T-cell (primary cell): ENCODE results near the gene SOX12. TPM values are rescaled to one million over a fixed set of nuclear protein-coding genes. Genes with fewer than 3 reads are reported as not detected.
A peak's percentile ranks its signal among the peaks of the same experiment; 100 is the strongest.

Source experiments
- ATAC-seq, 4 experiments: fragments of 200-7000 bp in 3 of 4; fragments of 150-1000 bp in 1 of 4; cut with Tn5 transposase; replicated peaks in 1 of 4; 1 replicate in 3 of 4; 2 replicates in 1 of 4; pipeline ENCODE4 v1.10.0; 2021; ENCODE audit warnings: moderate library complexity in 3 of 4, mild to moderate bottlenecking in 2 of 4, moderate number of reproducible peaks in 1 of 4
- CTCF ChIA-PET, 2 donors: fragments of 300-600 bp; sonication (Branson Sonifier 250); formaldehyde crosslinking; loops; one replicate each; lab custom pipeline; 2022; ENCODE audit warnings: antibody characterized with exemption in 2 of 2; lab: Charles Lee
- POLR2A ChIA-PET, 2 donors: fragments of 300-600 bp; sonication (Branson Sonifier 250); formaldehyde crosslinking; loops; one replicate each; lab custom pipeline; 2022; ENCODE audit warnings: antibody characterized with exemption in 2 of 2; lab: Charles Lee
- DNase-seq, 35 experiments: peaks; one replicate each; pipeline versions ENCODE4 v3.0.0 to v3.0.0-alpha.2; 2013 to 2023
- H3K27ac ChIP-seq: one replicate; pipeline ENCODE4 v1.5.1; 2013; ENCODE audit warnings: low read length
- H3K27me3 ChIP-seq, 2 experiments: replicated peaks in 1 of 2; 1 replicate in 1 of 2; 2 replicates in 1 of 2; pipeline versions ENCODE4 v1.6.1 to v1.7.0; 2013; ENCODE audit warnings: low read length in 1 of 2, mixed read lengths in 1 of 2; ENCODE audit not compliant: control insufficient read depth in 2 of 2, insufficient read depth in 2 of 2; ENCODE audit errors: extremely low read depth in 1 of 2
- H3K36me3 ChIP-seq, 2 donors: 1 replicate in 1 of 2; 2 replicates in 1 of 2; pipeline versions ENCODE4 v1.6.1 to v1.7.0; 2013; ENCODE audit warnings: low read length in 1 of 2; ENCODE audit not compliant: control insufficient read depth in 2 of 2, insufficient read depth in 1 of 2; ENCODE audit errors: extremely low read depth in 1 of 2
- H3K4me1 ChIP-seq, 2 experiments: 1 replicate in 1 of 2; 2 replicates in 1 of 2; pipeline versions ENCODE4 v1.6.1 to v1.7.0; 2013; ENCODE audit warnings: low read length in 2 of 2, mixed read lengths in 1 of 2; ENCODE audit not compliant: insufficient read depth in 2 of 2, control insufficient read depth in 1 of 2; ENCODE audit errors: extremely low read depth in 1 of 2
- H3K4me3 ChIP-seq, 2 donors: 1 replicate in 1 of 2; 2 replicates in 1 of 2; pipeline versions ENCODE4 v1.5.1 to v1.7.0; 2013; ENCODE audit warnings: mild to moderate bottlenecking in 2 of 2, low read length in 1 of 2, moderate library complexity in 1 of 2; ENCODE audit not compliant: control insufficient read depth in 1 of 2; ENCODE audit errors: extremely low read depth in 1 of 2
- H3K9me3 ChIP-seq: 2 replicates; pipeline ENCODE4 v1.7.0; 2013
- H3K27ac Mint-ChIP-seq, 2 donors: one replicate each; pipeline ENCODE4 v1.8.0; 2020 to 2021; ENCODE audit warnings: mild to moderate bottlenecking in 2 of 2, mixed read lengths in 2 of 2
- H3K27me3 Mint-ChIP-seq, 2 donors: one replicate each; pipeline ENCODE4 v1.8.0; 2021 to 2022; ENCODE audit warnings: mixed read lengths in 2 of 2
- H3K36me3 Mint-ChIP-seq: one replicate; pipeline ENCODE4 v1.8.0; 2021; ENCODE audit warnings: mixed read lengths
- H3K4me1 Mint-ChIP-seq, 3 donors: one replicate each; pipeline ENCODE4 v1.8.0; 2020 to 2022; ENCODE audit warnings: mixed read lengths in 3 of 3, mild to moderate bottlenecking in 1 of 3
- H3K4me3 Mint-ChIP-seq, 3 donors: one replicate each; pipeline ENCODE4 v1.8.0; 2020 to 2022; ENCODE audit warnings: mild to moderate bottlenecking in 3 of 3, mixed read lengths in 3 of 3, moderate library complexity in 3 of 3
- H3K9me3 Mint-ChIP-seq, 3 donors: one replicate each; pipeline ENCODE4 v1.8.0; 2020 to 2022; ENCODE audit warnings: mixed read lengths in 3 of 3
- WGBS: methylation state at CpG from one replicate; pipeline ENCODE4 v1.1.5; 2013; ENCODE audit warnings: missing lambda C conversion rate; ENCODE audit not compliant: insufficient coverage; 5-methylcytosine and 5-hydroxymethylcytosine counted together
- total RNA-seq, 35 experiments: library from RNA in 6 of 35; stranded (reverse) in 6 of 35; fragments of 120-200 nt in 1 of 35; gene quantifications; one replicate each; pipeline versions ENCODE4 v1.2.1 to v1.2.4 and lab custom pipeline; 2013 to 2026

Gene SOX12
- total RNA-seq, 5 donors from 2014 or later (not counting 1 experiment from before 2014, with no cell fraction given): 7.3 to 14.9 (median 11.4) TPM

DNA sequence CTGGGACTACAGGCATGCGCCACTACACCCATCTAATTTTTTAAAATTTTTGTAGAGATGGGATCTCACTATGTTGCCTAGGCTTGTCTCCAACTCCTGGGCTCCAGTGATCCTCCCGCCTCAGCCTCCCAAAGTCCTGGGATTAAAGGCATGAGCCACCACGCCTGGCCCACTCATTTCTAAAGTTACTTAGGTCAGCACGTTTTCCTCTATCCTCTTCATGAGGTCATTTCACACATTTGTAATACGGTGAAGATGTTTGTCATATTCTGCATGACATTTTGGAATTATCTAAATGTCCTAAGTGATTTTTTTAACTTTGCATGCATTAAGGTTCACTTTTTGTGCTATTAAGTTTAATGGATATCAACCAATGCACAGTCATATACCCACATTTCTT is 11.9 kb upstream of the SOX12 start:
- no peak for DNase-seq
- H3K4me1 Mint-ChIP-seq: peaks cover 15% of the 10 kb centered on the region in 3 donors
- no CpG with 5 or more reads among the region's 5 CpGs for WGBS

DNA sequence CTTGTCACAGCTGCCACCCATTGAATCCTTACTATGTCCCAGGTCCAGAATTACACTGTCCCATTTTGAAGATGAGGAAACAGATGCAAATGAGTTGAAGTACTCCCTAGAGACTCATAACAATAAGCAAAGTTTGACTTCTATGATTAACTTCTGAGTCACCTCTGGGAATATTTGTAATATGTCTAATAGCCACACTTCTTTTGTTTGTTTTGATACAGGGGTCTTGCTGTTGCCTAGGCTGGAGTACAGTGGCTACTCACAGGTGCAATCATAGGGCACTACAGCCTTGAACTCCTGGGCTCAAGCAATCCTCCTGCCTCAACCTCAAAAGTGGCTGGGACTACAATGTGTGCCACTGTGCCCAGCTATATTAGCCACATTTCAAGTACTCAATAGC is 11.4 kb upstream of the SOX12 start:
- H3K4me3 Mint-ChIP-seq: no peak overlapping the region
- ChIA-PET CTCF (no interaction called here), POLR2A (no interaction called here)
- Histone ChIP-seq H3K27ac (no peak overlapping the region), H3K36me3 (no peaks in the 10 kb centered on the region), H3K4me3 (no peak overlapping the region), H3K27me3 (peaks cover 0 to 5% of the 10 kb centered on the region in 2 experiments), H3K4me1 (peaks cover 0 to 9% of the 10 kb centered on the region in 2 experiments), H3K9me3 (no peaks in the 10 kb centered on the region)
- no peak for ATAC-seq
- H3K4me1 Mint-ChIP-seq: peaks cover 15% of the 10 kb centered on the region in 3 donors
- H3K27ac Mint-ChIP-seq: no peak overlapping the region
- no peak for DNase-seq
- peaks cover 4% of the 10 kb centered on the region for H3K36me3 Mint-ChIP-seq
- H3K27me3 Mint-ChIP-seq: no peaks in the 10 kb centered on the region
- no peaks in the 10 kb centered on the region for H3K9me3 Mint-ChIP-seq

More for the DNA sequence above, 11.9 kb upstream of the SOX12 start:
- Histone ChIP-seq H3K4me3 (no peak overlapping the region), H3K27ac (no peak overlapping the region), H3K36me3 (no peaks in the 10 kb centered on the region), H3K9me3 (no peaks in the 10 kb centered on the region), H3K27me3 (peaks cover 0 to 5% of the 10 kb centered on the region in 2 experiments), H3K4me1 (peaks cover 0 to 9% of the 10 kb centered on the region in 2 experiments)
- ATAC-seq: no peak
- H3K27me3 Mint-ChIP-seq: no peaks in the 10 kb centered on the region
- no peaks in the 10 kb centered on the region for H3K9me3 Mint-ChIP-seq
- peaks cover 4% of the 10 kb centered on the region for H3K36me3 Mint-ChIP-seq
- no peak overlapping the region for H3K27ac Mint-ChIP-seq
- ChIA-PET CTCF (no interaction called here), POLR2A (interaction anchor here in 1 of 2 donors (0.6 kb wide), 1 partner anchor 43 kb away, joined by 4 read pairs; no protein-coding TSS in a partner anchor)
- no peak overlapping the region for H3K4me3 Mint-ChIP-seq

GRCh38 chr20:316316-317068 is 8.9 kb upstream of the SOX12 start:
- H3K4me3 ChIP-seq: no peak overlapping the region
- H3K27ac ChIP-seq: no peak overlapping the region
- no peaks in the 10 kb centered on the region for H3K9me3 ChIP-seq
- H3K36me3 ChIP-seq: no peaks in the 10 kb centered on the region
- Mint-ChIP-seq H3K9me3 (no peaks in the 10 kb centered on the region), H3K4me1 (peaks cover 0 to 2% (median 0%) of the 10 kb centered on the region in 3 donors), H3K27me3 (no peaks in the 10 kb centered on the region), H3K27ac (no peak overlapping the region), H3K36me3 (peaks cover 7% of the 10 kb centered on the region), H3K4me3 (no peak overlapping the region)
- ChIA-PET CTCF (no interaction called here), POLR2A (no interaction called here)
- WGBS: 100% methylated on average over 2 of the region's 2 CpGs
- H3K4me1 ChIP-seq: no peaks in the 10 kb centered on the region
- ATAC-seq: no peak
- H3K27me3 ChIP-seq: no peaks in the 10 kb centered on the region
- DNase-seq: no peak

DNA sequence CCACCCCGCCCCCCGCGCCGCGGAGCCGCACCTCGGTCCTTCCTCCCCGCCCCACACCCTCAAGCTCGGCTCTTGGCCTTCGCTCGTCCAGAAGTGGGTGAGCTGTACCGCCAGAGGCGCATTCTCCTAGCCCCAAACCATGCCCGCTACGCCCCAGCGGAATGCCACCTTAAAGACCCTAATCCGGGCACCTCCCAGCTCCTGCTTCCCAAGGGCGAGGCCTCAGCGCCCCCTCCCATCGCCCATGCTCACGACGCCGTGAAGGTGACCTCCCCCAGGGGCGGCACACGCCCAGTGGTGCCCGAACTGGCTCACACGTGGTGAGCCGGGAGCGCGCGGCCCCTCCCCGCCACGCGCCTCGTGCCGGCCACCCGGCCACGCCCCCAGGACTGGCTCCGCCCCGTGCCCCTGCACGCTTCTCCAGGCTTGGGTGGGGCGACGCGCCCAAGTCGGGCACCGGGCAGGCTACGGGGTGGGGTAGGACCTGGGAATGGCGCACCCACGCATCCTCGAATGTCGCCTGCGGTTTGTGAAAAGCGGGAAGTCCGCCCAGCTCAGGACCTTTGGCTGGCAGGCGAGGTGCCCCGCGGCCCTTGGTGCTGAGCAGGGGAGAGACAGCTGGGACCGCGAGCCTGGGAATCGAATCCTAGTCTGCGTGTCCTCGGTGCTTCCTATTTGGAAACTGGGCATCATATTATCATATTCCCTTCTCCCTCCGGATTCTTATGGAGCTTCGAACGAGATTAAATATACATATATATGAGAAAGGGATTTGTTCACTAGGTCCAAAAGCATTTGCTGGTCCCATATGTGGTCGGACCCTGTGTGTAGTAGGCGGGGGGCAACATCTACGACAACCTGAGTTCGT is 941 bp upstream of the SOX12 start:
- WGBS: under 1% methylated on average over 54 of the region's 69 CpGs
- Mint-ChIP-seq H3K36me3 (peaks cover 3% of the 10 kb centered on the region), H3K27me3 (no peaks in the 10 kb centered on the region), H3K4me3 (peak overlapping the region; percentile 84 to 90 (median 87)), H3K9me3 (no peaks in the 10 kb centered on the region), H3K27ac (peak overlapping the region; percentile 81 to 90), H3K4me1 (peaks cover 22 to 25% (median 24%) of the 10 kb centered on the region in 3 donors)
- Histone ChIP-seq H3K4me3 (peak overlapping the region; percentile 73 to 84), H3K36me3 (no peaks in the 10 kb centered on the region), H3K9me3 (no peaks in the 10 kb centered on the region), H3K4me1 (peaks cover 7 to 42% of the 10 kb centered on the region in 2 experiments), H3K27me3 (no peaks in the 10 kb centered on the region), H3K27ac (peak overlapping the region; percentile 62)
- CTCF ChIA-PET: interaction anchor here in 1 of 2 donors (0.6 to 2.5 kb wide), 7 partner anchors 10 to 505 kb away, joined by 3 to 11 read pairs (median 3); no protein-coding TSS in a partner anchor
- peak; percentile 61 to 92 (median 81) for DNase-seq
- ATAC-seq: peak; percentile 58 to 62 (median 61)
- POLR2A ChIA-PET: interaction anchor here (0.7 to 0.8 kb wide), 2 partner anchors 14 to 26 kb away, joined by 4 to 5 read pairs; no protein-coding TSS in a partner anchor

- POLR2A ChIA-PET: no interaction called here
- peak in 3 of 4 experiments; percentile 1 to 3 (median 2) for ATAC-seq
These were observed 715 bp downstream of the SOX12 start for GRCh38 chr20:325889-326644.

More at GRCh38 chr20:325889-326644, 715 bp downstream of the SOX12 start:
- peak in 24 of 35 experiments; percentile 18 to 64 (median 36) for DNase-seq
- H3K4me3 ChIP-seq: peak overlapping the region; percentile 63 to 64
- H3K27me3 ChIP-seq: no peaks in the 10 kb centered on the region
- H3K4me1 Mint-ChIP-seq: peaks cover 31 to 35% (median 31%) of the 10 kb centered on the region in 3 donors
- H3K27ac ChIP-seq: peak overlapping the region; percentile 47
- peak overlapping the region; percentile 73 to 90 (median 79) for H3K4me3 Mint-ChIP-seq
- H3K9me3 ChIP-seq: no peaks in the 10 kb centered on the region
- peaks cover 12 to 42% of the 10 kb centered on the region in 2 experiments for H3K4me1 ChIP-seq
- no peaks in the 10 kb centered on the region for H3K27me3 Mint-ChIP-seq
- peaks cover 3% of the 10 kb centered on the region for H3K36me3 Mint-ChIP-seq
- CTCF ChIA-PET: no interaction called here
- no peaks in the 10 kb centered on the region for H3K9me3 Mint-ChIP-seq
- no peaks in the 10 kb centered on the region for H3K36me3 ChIP-seq
- H3K27ac Mint-ChIP-seq: peak overlapping the region; percentile 67 to 76
- under 1% methylated on average over 102 of the region's 103 CpGs for WGBS
